ENCODE data around the gene CMTM6.
"Not testable (repeated sequence)": the region's sequence is repeated elsewhere in the genome, so short reads cannot be mapped to it uniquely, and the experiment has no call there.

The CMTM6 gene

DNA sequence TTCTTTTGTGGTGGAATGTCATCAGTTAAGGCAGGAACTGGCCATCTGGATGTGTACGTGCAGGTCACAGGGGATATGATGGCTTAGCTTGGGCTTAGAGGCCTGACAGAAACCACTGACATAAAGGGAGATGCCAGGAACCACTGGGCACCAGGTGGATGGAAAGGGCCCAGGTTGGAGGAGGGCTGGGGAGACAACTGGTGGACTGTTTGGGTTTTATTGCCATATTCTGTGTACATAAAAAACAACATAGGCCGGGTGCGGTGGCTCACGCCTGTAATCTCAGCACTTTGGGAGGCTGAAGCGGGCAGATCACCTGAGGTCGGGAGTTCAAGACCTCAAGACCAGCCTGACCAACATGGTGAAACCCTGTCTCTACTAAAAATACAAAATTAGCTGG lies 35.8 kb downstream of the CMTM6 start:
- not testable (repeated sequence) for DNase-seq (ENCODE audit: low spot score)

DNA sequence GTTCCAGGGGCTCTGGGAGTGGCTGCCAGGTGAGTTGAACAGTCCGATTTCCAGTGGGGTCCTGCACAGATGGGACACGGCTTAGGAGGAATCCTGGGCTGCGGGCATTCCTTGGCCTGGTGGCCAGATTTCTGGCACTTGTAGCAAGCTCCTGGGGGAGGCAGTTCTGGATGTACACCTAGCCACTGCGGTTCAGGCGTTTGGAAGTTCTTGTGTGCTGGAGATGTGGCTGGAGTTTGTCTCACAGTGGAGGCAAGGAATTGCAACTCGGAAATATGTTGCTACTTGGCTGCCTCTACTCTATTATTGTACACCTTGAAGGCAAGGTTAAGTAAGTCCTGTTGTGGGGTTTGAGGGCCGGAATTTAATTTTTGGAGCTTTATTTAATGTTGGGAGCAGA lies 37.9 kb downstream of the CMTM6 start:
- not testable (repeated sequence) for DNase-seq (ENCODE audit: low spot score)

GRCh38 chr3:32463415-32463814 lies 39.2 kb downstream of the CMTM6 start:
- DNase-seq (ENCODE audit: low spot score), result not testable (repeated sequence)

GRCh38 chr3:32462191-32462986 lies 40.3 kb downstream of the CMTM6 start:
- DNase-seq (ENCODE audit: low spot score), result not testable (repeated sequence)

GRCh38 chr3:32460817-32461496 lies 41.7 kb downstream of the CMTM6 start:
- DNase-seq (ENCODE audit: low spot score), result not testable (repeated sequence)

GRCh38 chr3:32460031-32460749 lies 42.5 kb downstream of the CMTM6 start:
- no peak for DNase-seq (ENCODE audit: low spot score)

DNA sequence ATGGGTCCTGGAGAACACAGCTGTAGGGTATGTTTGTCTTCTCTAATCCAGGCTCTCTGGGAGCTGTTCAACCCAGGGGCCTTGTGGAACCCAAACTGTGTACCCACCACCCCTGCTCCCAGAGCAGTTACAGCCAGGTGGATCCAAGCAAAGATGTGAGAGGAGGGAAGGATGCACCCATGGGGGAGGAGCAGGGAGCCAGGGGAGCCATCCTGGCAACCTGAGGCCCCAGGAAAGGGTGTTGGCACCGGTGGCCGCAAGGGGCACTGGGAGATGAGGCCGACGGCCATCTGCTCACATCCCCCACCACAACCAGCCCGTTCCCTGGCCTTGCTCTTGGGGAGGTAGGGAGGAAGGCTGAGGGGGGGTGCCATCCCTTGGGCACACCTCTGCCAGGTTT lies 43.2 kb downstream of the CMTM6 start:
- DNase-seq (ENCODE audit: low spot score), result no peak

DNA sequence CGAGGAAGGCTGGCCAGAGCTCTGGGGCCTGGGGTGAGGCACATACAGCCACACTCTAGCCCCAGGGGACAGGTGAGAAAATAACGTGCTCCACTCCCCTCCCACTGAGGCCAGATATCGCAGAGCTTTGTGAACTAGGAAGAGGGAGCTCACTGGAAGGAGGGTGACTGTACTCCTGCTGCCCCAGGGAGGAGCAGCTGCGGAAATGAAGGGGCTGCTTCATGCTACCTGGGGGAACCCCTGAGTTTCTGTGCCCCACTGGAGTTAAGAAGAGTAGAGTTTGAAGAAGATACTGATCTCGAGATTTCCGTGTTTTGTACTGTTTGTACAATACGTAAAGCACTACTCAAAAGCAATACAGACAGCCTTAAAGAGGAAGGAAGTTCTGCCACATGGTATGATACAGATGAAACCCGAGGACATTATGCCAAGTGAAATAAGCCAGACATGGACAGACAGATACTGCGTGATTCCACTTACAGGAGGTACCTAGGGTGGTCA lies 44.6 kb downstream of the CMTM6 start:
- DNase-seq (ENCODE audit: low spot score), result no peak

GRCh38 chr3:32456429-32457130 lies 46.1 kb downstream of the CMTM6 start:
- no peak for DNase-seq (ENCODE audit: low spot score)

GRCh38 chr3:32455609-32456428 lies 46.8 kb downstream of the CMTM6 start:
- no peak for DNase-seq (ENCODE audit: low spot score)

- DNase-seq (ENCODE audit: low spot score), result no peak
Measured at GRCh38 chr3:32454731-32455608, 47.7 kb downstream of the CMTM6 start.

GRCh38 chr3:32454111-32454510 lies 48.5 kb downstream of the CMTM6 start:
- no peak for DNase-seq (ENCODE audit: low spot score)

GRCh38 chr3:32453346-32453745 lies 49.3 kb downstream of the CMTM6 start:
- DNase-seq (ENCODE audit: low spot score), result no peak

- no peak for DNase-seq (ENCODE audit: low spot score)
Measured at GRCh38 chr3:32452009-32452408, 50.6 kb downstream of the CMTM6 start.

- no peak for DNase-seq (ENCODE audit: low spot score)
Measured at GRCh38 chr3:32450992-32451659, 51.5 kb downstream of the CMTM6 start.

DNA sequence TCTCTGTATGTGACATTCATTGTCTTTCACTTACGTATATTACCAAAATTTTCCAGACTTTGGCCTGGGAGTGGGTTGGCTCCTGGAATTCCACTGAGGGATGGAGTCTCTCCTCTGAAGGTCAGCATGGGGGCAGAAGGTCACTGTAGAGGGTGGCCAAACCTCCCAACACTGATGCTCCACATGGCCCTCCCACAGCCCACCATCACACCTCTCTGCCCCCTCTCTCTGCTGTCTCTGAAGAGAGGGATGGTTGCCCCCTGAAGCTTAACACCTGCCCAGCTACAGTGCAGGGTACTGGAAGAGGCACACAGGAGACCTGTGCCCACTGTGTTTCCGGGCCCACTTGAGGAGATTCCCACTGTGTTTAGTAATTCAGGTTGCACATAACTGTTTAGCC lies 52.2 kb downstream of the CMTM6 start:
- DNase-seq (ENCODE audit: low spot score), result no peak

- no peak for DNase-seq (ENCODE audit: low spot score)
Measured at GRCh38 chr3:32449691-32450090, 53.0 kb downstream of the CMTM6 start.

GRCh38 chr3:32448686-32449474 lies 53.8 kb downstream of the CMTM6 start:
- DNase-seq (ENCODE audit: low spot score), result no peak

All from SW480 (cell line).